Activated CD4-positive, CD25-positive, alpha-beta regulatory T cell treated with anti-CD3 and anti-CD28 coated beads, Interleukin-2, amount 50 U/mL, for 16 hours (primary cell): Measurements from ENCODE around the gene GASK1A.
A peak's percentile ranks its signal among the peaks of the same experiment; 100 is the strongest.

Source experiments
- DNase-seq: peaks from one replicate; pipeline ENCODE4 v3.0.0-alpha.2; 2020; ENCODE audit warnings: low read depth, low spot score

GASK1A gene

GRCh38 chr3:43086460-43087165 is 107.5 kb downstream of the GASK1A start:
- DNase-seq = no peak

DNA sequence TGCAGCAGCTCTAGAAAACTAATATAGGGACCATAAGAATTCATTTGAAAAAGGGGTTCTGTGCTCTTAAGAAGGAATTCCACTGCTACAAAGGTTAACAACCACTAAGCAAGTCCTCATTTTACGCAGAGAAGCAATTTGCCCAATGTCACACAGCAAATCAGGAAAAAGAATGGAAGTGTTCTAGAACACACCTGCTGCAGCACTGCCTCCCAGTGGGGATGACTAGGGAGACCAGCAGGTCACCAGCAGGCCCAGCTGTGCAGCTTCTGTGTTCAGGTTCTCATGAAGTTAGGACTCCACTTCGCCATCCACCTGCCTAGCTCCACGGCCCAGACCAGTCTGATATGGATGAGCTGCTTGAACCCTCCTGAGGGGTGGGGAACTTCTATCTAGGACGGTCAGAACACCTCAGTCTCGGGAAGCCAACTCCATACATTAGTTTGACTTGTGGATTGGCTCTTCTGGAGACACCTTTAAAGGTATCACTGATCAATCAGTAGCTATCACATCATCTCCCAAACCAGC is 108.2 kb downstream of the GASK1A start:
- DNase-seq = no peak

DNA sequence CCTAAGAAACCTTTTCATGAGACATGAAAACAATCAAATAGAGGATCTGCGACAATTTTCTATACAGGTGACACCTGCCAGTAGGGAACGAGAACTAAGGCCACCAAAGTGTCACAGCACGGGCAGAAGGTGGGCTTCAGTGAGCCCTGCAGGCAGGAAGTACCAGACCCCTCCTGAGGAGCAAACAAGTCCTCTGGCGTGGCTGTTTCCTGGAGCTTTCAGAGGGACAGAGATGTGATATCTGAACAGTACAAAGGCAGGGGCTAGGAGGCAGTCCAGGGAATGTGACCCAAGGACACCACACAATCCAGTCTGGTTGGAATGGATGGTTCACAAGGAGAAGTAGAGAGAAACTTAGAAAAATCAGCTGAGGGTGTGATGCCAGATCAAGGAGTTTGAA is 110.0 kb downstream of the GASK1A start:
- DNase-seq = no peak

- no peak for DNase-seq
These were observed 111.1 kb downstream of the GASK1A start for GRCh38 chr3:43090238-43090637.

GRCh38 chr3:43091481-43091880 is 112.4 kb downstream of the GASK1A start:
- no peak for DNase-seq

DNA sequence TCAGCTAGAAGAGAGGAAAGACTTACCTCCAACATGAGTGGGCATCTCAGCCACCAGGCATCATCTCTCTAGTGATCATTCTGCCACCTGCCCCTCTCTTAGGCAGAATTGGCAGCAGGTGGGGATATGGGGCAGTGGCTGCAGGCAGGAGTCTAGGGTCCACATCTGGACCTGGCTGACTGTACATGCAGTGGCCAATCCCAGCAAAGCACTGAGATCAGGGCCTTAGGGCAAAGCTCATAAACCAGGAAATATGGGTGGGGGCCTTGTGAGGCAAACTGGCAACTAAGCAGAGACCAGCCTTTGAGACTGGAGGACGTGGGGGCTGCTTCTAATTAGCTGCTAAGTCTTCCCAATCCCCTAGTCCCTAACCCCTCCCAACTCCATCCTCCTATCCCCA is 113.9 kb downstream of the GASK1A start:
- no peak for DNase-seq

GRCh38 chr3:43093974-43094373 is 114.9 kb downstream of the GASK1A start:
- DNase-seq = no peak

- no peak for DNase-seq
These were observed 115.3 kb downstream of the GASK1A start for GRCh38 chr3:43094381-43094780.

- no peak for DNase-seq
These were observed 115.7 kb downstream of the GASK1A start for GRCh38 chr3:43094851-43095250.

- DNase-seq = no peak
These were observed 116.3 kb downstream of the GASK1A start for GRCh38 chr3:43095370-43095769.

- DNase-seq = no peak
These were observed 117.7 kb downstream of the GASK1A start for GRCh38 chr3:43096761-43097160.

DNA sequence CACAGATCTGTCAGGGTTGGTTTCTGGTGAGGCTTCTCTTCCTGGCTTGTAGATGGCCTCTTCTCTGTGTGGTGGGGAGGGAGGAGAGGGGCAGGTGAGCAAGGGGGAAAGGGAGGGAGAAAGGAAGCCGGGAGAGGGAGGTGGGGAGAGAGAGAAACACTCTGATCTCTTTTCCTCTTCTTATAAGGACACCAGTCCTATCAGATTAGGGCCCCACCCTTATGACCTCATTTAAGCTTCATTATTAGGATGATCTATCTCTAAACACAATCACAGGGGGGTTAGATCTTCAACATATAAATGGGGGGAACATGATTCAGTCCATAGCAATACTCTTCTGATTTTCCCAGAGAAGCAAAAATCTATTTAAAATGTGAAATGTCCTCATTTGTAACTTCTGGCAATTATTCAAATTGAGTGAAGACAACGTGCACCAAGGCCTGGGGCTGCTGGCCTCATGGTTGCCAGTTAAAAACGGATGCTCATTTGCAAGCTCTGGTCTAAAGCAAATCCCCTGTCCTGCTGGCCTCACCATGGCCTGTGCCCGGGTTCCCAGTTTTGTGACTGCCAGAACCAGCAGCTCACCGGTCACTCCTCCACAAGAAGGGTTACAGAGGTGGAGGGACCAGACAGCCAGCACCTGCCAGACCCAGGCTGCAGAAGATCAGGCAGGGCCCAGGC is 118.4 kb downstream of the GASK1A start:
- DNase-seq = no peak

- no peak for DNase-seq
These were observed 119.7 kb downstream of the GASK1A start for GRCh38 chr3:43098761-43099160.

- DNase-seq = no peak
These were observed 123.8 kb downstream of the GASK1A start for GRCh38 chr3:43102773-43103480.

DNA sequence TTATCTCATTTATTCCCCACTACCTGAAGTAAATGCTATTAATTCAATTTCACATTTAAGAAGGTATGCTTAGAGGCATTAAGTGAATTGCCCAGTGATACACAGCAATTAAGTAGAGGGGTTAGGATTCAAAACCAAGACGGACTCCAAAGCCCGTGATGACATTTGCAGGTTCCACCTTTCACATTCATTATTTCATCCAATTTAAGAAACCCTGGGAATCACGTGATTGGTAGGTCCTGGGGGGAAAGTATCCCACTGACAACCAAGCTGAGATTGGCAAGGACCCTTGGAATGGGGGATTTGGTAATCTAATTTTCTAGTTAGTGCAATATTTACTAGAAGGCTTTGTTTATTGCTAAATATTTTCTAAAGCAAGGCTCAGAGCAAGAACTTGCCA is 124.9 kb downstream of the GASK1A start:
- DNase-seq = no peak

DNA sequence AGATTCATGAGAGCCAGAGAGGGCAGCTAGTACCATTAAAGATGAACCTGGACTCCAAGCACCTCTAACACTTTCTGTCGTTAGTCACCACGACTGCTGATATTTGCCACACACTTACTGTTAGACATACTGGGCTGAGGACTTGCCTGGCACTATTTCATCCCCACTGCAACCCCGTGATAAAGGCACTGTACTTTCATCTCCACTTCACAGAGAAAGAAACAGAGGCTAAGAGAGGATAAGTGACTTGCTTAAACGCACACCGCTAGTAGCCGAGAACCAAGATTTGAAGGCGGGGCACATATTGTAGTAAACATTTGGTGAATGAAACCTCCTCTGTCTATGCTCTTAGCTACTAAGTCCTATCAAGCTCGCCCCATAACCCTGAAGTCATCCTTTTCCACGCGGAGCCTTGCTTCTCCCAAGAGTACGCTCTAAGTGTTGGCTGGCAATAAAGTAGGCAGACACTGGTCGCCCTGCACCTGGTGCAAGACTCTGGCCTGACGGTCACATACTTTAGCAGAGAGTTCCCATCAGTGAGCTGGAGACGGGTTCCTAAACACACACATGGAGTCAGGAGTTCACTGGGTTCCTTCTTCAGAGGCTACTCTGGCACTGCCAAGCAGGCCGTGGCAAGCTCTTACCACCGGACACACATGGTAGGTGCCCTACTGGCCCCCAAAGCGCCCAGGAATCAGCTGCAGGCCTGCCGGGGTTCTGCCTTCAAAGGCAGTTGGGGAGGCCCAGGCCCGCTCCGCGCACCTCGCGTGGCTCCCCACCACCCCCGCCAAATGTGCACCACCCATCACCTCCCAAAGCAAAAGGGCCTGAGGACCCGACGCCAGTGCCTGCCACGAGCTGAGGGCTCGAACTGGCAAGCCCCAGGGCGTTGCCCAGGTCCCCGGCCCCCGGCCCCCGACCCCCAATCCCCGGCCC is 125.8 kb downstream of the GASK1A start:
- DNase-seq = no peak

DNA sequence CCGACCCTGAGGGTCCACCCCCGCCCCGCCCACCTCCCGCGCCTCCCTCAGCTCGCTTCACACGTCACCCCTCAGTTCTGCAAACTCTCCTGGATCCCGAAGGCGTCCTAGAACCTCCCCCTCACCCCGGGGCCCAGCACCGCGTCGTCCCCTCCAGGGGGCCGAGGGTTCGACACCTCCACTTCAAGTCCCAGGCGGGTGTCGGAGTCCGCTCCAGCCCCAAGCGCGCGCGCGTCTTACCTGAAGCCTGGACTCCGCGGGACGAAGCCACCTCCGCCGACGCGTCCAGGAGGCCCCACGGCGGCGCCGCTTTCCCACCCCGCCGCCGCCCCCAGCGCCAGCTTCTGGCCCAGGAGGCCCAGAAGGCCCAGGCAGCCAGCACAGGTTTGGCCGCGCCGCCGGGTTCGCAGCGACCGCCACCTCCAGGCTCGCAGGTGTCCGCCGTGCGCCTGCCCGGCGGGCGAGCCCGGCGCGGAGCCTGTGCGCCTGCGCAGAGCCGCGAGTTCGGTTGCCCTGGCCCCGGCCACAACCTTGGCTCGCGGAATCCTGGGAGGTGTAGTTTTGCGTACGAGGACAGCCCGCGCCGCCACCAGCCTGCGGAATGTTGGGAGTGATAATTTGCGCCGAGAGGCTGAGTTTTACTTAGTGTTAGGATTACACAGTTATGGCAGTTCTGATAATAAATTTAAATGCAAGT is 126.6 kb downstream of the GASK1A start, which contains the start of gene POMGNT2:
Gene POMGNT2, minus strand, starts transcription at position 484 of the 697 bp plus-strand sequence. CDS start 24,648 bp downstream, outside the sequence.
- DNase-seq = peak; percentile 66

DNA sequence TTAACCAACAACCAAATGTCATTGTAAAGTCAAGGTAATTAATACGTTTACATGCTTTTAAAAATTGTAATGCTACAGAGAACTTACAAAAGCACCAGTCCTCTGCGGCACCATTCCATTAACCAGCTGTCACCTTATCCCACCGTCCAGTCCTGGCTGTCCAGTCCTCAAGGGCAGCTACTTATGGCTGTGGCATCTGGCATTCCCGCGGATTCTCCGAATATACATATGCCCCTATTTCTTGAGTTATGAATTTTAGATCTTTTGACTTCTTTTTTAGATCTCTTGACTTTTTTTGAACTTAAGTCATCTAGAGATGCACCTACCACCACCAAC is 127.2 kb downstream of the GASK1A start:
- DNase-seq = no peak
